Fibroblast of lung (primary cell): Measurements from ENCODE around the gene SMIM12.

Experiments
- CTCF ChIP-seq, 2 donors: IDR thresholded peaks in 1 of 2; conservative IDR thresholded peaks in 1 of 2; 1 replicate in 1 of 2; 2 replicates in 1 of 2; pipeline ENCODE4 v1.5.1; 2011 to 2012; ENCODE audit warnings: low read length in 2 of 2, control low read depth in 1 of 2, inconsistent platforms in 1 of 2, low read depth in 1 of 2, mild to moderate bottlenecking in 1 of 2
- EZH2 ChIP-seq: IDR thresholded peaks from 2 replicates; pipeline ENCODE4 v1.5.1; 2012; ENCODE audit warnings: low read length, control low read depth, mild to moderate bottlenecking; ENCODE audit errors: missing control alignments

GRCh38 chr1:34856697-34857096 lies 2.9 kb downstream of the SMIM12 start:
- TF ChIP-seq CTCF (conservative IDR thresholded peaks at IDR 0.05 in 1 of 2, IDR thresholded peaks at IDR 0.05 in 1 of 2; ENCODE audit: low read depth in 1 of 2, low read length in 2 of 2), result no peak
- no peak for TF ChIP-seq EZH2
